NCI-H2171 treated with DMSO at 0.1 percent for 48 hours (cell line): ENCODE data around the gene THOC7.
A peak's percentile ranks its signal among the peaks of the same experiment; 100 is the strongest.

Experiments used
- DNase-seq: peaks from one replicate; lab custom pipeline; 2025; lab: John Stamatoyannopoulos, UW

The THOC7 gene

DNA sequence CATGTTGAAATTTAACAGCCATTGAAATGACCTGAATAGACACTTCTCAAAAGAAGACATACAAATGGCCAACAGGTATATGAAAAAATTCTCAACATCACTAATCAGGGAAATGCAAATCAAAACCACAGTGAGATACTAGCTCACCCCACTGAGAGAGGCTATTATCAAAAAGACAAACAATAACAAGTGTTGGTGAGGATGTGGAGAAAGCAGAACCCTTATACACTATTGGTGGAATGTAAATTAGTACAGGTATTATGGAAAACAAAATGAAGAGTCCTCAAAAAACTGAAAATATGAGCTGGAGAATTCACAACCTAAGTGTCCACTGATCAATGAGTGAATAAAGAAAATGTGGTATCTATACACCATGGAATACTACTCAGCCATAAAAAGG, 21.5 kb downstream of the THOC7 start:
- no peak for DNase-seq

DNA sequence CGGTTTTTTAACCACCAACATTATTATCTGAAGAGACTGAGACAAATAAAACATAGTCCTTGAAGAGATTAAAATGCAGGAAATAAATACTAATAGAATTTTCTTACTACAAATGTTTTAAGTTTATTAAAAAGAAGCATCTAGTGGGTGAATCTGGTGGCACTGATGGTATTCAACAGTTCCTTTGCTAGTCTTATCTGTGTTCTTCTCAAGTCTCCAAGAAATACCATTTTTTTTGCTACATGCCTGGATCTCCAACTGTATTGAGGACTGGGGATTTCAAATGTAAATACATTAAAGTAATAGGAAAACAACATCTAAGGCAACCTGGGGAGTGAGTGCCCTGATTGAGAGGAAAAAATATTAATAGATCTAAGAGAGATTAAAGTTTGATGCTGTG, 21.9 kb downstream of the THOC7 start:
- DNase-seq = no peak

DNA sequence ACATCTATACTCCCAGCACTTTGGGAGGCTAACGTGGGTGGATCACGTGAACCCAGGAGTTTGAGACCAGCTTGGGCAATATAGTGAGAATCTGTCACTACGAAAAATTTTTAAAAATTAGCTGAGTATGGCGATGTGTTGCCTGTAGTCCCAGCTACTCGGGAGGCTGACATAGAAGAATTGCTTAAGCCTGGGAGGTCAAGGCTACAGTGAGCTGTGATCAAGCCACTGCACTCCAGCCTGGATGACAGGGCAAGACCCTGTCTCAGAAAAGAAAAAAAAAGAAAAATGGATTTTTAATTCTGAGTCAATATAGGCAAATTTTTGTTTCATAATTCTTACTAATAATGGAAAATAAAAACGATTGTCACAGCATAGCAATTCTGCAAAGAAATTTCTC, 31.2 kb downstream of the THOC7 start:
- DNase-seq = no peak

DNA sequence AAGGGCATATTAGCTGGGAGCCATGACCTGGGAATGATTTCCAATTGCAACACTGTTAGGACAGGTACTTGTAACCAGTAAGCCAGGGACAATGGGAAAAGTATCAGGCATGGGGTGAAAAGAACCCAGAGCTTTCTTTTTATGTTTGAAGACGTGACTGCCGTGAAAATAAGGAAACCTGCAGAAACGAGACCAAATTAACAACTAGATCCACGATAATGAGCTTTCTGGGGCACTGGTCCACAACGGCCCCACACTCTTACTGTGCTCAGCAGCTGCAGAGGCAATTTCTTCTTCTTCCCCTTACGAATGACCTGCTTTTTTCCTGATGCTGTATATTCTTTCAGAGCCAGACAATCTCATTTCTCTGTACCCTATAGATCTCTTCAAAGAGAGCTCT, 33.1 kb downstream of the THOC7 start:
- no peak for DNase-seq

DNA sequence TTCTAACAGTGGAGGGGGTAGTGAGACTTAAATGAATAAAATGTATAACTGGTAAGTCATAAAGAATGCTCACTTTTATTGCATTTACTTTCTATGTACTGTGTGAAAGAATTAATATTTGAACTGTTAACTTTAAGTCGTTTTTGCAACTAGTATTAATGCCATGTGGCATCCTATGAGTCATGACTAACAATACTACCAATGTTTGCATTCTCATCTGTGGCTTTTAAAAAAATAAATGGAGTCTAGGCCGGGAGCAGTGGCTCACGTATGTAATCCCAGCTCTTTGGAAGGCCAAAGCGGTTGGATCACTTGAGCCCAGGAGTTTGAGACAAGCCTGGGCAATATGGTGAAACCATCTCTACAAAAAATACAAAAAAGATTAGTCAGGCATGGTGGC, 39.3 kb downstream of the THOC7 start:
- no peak for DNase-seq

DNA sequence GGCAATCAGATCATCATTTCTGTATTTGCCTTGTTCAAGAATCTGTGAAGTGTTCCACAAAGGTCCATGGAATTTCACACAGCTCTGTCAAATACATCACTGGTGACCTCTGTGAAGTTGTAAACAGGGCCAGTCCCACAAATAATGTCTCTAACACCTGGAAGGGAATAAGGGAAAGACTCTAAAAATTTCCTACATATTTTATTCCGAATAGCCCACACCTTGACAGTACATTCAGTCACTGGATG, 44.5 kb downstream of the THOC7 start, which contains the start of gene C3orf49:
TSS of gene C3orf49 (plus strand) at position 149 of the 248 bp plus-strand sequence. CDS start 173 bp downstream, outside the sequence.
- no peak for DNase-seq

DNA sequence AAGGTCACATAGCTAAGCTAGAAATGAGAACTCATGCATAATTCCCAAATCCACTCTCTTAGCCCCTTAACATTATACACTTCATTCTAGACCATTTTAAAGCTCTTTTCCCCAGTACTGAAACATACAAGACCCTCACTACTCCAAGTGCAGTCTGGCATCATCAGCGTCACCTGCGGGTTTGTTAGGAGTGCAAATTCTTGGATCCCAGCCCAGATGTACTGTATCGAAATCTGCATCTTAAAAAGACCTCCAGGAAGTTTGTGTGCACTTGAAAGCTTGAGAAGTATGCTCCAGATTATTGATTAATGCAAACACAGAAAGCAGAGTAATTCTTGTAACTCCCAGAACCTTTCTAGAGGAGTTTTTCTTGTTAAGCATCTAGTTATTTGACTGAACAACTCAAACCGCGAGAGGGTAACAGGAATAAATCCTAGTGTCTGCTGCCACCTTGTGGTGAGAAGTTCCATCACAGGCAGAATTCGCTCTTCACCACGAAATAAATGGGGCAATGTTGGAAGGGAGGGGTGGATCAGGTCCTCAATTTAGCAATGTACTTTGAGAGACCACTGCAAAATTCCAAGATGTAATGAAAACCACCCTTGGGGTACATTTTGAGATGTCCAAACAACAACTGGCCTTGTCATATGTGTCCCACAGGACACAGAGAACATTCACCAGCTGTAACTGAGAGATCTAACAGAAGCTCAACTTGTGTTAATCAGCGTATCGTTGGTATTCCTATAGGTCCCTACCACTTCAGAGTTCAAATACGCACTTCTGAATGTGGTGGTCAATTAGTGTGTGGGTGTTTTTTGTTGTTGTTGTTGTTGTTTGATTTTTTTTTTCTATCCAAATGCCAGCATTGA, 45.1 kb downstream of the THOC7 start:
- peak; percentile 67 for DNase-seq

DNA sequence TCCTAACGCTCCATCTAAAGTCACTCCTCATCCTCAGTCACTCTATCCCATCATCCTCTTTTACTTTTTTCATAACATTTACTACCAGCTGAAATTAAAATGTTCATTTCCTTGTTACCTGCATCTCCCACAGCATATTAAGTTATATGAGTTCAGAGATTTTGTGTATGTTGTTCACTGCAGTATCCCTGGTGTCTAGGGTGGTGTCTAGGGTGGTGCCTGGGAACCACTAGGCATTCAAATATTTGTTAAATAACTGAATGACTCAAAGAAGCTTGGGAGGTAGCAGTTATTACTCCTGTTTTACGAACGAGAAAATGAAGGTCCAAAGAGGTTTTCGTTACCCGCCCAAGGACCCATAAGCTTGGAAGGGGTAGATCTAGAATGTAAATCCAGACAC, 46.4 kb downstream of the THOC7 start:
- DNase-seq = no peak

DNA sequence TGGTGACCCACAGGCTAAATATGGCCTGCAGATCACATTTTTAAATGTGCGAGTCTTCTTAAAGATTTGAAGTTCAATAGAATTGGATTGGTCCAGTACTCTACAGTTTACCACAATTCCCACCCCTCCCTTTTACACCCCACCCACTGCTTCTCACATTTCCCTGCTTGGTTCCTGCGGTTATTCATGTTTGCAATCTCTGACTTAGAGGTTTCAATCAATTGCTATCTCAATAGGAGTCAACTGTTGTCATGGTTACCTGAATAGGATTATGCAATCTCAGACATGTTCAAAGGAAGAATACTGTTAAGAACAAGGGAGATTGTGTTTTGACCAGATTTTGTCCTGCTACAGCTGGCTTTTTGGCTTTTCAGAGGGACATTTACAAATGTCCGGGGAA, 49.4 kb downstream of the THOC7 start:
- no peak for DNase-seq

DNA sequence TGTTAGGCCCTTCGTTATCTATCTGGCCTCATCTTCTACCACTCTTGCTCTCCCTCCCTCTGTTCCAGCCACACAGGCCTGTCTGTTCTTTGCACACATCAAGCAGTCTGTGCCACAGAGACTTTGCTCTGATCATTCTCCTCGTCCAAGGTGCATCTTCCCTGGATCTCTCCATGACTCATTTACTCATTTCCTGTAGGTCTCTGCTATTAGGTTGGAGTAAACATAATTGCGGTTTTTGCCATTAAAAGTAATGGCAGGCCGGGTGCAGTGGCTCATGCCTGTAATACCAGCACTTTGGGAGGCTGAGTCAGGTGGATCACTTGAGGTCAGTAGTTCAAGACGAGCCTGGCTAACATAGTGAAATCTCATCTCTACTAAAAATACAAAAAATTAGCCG, 54.0 kb downstream of the THOC7 start:
- no peak for DNase-seq

DNA sequence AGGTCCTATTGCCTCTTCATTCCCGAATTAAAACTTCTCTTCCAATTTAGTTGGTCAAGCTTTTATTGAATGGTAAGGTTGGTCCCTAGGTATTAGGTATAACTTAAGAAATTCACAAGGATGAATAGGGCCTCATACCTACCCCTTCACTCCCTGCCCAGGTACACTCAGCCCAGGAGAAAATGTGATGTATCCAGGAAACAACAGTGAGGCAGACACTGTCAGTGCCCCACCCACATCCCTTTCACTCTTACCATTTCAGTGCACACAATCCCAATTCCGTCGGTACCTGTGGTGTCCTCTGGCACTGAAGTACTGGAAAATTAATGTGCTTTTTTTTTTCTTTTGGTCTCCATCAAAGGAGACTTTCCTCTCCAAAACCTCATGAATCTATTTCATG, 55.0 kb downstream of the THOC7 start:
- no peak for DNase-seq

DNA sequence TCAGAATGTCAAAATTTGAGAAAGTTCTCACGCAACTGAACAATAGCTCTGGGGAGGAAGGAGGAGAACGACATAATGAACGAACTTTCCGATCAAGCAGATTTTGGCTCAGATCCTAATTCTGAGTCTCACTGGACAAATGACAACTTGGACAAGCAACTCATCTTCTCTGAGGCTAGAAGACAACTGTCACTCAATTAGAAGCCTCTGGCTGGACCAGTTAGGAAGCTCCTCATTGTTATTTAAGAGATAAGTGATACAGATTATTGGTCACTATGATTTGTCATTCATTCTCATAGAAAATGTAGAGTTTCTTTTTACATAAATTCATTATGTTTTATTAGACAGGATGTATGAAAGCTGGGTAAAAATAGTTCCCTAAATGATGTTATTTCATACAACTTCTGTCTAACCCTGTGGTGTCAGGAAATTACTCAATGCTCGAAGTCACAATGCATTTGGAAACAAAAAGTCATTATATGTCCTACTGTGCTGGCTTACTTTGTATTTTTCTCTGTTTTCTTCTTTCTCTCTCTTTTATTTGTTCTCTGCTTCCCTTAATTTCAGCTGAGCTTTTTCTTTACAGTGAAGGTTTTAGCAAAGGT, 55.5 kb downstream of the THOC7 start:
- DNase-seq = no peak

DNA sequence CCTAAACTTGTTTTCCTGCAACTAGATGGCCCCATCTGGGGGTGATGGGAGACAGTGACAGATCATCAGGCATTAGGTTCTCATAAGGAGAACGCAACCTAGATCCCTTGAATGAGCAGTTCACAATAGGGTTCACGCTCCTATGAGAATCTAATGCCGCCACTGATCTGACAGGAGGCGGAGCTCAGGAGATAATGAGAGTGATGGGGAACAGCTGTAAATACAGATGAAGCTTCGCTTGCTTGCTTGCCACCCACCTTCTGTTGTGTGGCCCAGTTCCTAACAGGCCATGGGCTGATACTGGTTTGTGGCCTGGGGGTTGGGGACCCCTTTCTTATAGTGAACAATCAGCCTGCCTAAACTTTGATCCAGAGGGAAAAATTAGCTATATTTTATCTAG, 59.7 kb downstream of the THOC7 start:
- no peak for DNase-seq

DNA sequence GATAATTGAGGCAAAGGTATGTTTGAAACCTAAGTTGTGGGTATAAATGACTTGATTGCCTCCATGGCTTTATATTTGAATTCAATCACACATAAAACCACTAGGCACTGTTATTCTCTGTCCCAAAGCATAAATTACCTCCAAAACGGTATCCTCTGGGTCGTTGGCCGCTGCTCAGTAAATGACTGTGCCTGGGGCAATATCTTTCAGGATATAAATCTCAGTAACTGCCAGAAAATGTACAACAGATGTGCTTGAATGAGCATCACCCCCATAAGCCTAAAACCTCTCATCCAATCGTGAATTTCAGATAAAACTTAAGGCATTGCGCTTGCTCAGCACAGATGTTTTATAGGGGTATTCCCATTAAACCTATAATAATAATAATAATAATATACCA, 63.5 kb downstream of the THOC7 start:
- DNase-seq = no peak

DNA sequence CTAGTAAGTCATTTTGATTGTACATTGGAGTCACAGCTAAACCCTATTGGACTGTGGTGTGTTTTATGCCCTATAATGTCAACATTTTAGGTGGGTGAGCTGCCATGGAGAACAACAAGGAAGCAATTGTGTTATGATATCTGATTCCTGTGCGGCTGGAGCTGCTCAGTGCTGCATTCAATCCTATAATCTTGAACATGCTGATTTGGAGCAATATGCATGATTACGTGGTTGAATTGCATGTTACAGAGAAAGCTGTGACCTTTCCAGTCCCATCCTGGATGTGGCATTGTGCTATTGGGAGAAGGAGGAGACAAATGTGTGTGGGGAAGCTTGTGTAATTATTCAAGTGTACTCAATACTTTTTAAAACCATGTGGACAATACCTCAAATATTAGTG, 64.7 kb downstream of the THOC7 start:
- no peak for DNase-seq

DNA sequence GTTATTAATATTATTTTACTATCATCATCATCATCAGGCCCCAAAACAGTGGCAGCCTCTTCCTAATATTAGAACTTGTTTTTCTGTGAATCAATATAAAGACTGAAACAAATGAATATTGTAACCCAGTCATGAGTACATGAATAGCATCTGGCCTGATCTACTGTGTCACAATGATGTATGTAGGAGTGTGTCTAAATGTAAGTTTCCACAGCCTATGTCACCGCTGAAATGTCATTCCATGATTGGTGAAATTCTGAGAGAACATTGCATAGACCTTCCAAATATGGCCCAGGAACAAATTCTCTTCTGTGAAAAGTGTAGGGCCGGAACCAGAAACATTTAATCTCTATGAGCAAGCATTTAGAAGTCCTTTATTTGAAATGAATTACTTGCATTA, 65.1 kb downstream of the THOC7 start:
- no peak for DNase-seq

DNA sequence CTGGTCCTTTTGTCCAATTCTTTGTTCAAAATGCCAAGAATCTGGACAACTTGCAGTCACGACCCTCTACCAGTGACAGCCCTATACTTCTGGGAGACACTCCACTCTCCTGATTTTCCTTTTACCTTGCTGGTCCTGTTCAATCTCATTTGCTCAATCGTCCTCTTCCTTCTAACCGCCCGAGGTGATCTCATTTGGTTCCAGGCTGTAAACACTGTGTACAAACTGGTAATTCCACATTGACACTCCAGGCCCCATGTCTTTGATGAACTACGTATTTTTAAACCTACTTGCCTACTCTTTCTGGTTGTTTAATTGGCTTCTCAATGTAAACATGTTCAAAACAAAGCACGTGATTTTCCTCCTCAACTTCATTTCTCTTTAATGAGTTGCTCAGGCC, 68.2 kb downstream of the THOC7 start:
- no peak for DNase-seq

DNA sequence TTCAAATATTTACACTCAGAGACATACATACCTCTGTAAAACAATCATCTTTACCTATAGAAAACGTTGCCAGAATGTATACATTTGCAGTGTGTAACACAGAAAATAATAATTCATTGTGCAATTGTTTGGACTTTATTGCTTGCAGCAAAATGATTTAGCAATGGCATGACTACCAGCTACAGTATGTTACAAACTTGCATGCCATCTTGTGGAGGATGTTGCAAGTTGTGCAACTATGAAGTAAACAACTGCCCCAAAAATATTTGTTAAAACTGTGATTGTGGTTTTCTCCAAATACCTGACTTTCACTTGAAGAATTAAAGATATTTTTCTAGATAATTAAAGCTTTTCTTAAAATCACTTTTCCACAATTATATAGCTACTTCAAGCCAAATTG, 71.6 kb downstream of the THOC7 start:
- DNase-seq = no peak
